Hepatocyte (in vitro differentiated cells): ENCODE data around the gene EIF2D.

Source experiments
- CTCF ChIP-seq: fragments of 200-600 bp; sonication (generic); IDR thresholded peaks from 2 replicates; pipeline ENCODE4 v1.5.1; 2016; ENCODE audit warnings: antibody characterized with exemption, mild to moderate bottlenecking; ENCODE audit not compliant: poor library complexity
- EZH2 ChIP-seq: fragments of 200-600 bp; sonication (generic); IDR thresholded peaks from 2 replicates; pipeline ENCODE4 v1.6.1; 2016; ENCODE audit warnings: antibody characterized with exemption, mild to moderate bottlenecking, borderline replicate concordance

- TF ChIP-seq CTCF (peak; percentile 42), EZH2 (no peak)
These were observed 22.1 kb downstream of the EIF2D start for GRCh38 chr1:206590025-206590758.
